Immature natural killer cell (primary cell): ENCODE measurements around the gene FADS1. TPM values are rescaled to one million over a fixed set of nuclear protein-coding genes. Genes with fewer than 3 reads are reported as not detected.

ENCODE experiments used
- DNase-seq, 3 donors: peaks; one replicate each; pipeline ENCODE4 v3.0.0; 2022; ENCODE audit warnings: mixed read lengths in 1 of 3
- H3K27ac Mint-ChIP-seq, 6 donors: one replicate each; pipeline ENCODE4 v1.8.0; 2020; ENCODE audit warnings: mixed read lengths in 6 of 6, mild to moderate bottlenecking in 5 of 6, inconsistent platforms in 4 of 6, moderate library complexity in 3 of 6
- H3K27me3 Mint-ChIP-seq, 3 donors: one replicate each; pipeline ENCODE4 v1.8.0; 2020 to 2021; ENCODE audit warnings: low read depth in 3 of 3, mild to moderate bottlenecking in 3 of 3, mixed read lengths in 3 of 3, moderate library complexity in 3 of 3, inconsistent platforms in 1 of 3
- H3K36me3 Mint-ChIP-seq, 3 donors: one replicate each; pipeline ENCODE4 v1.8.0; 2020; ENCODE audit warnings: mixed read lengths in 3 of 3, inconsistent platforms in 2 of 3, mild to moderate bottlenecking in 2 of 3
- H3K4me1 Mint-ChIP-seq, 2 donors: one replicate each; pipeline ENCODE4 v1.8.0; 2020; ENCODE audit warnings: inconsistent platforms in 2 of 2, mild to moderate bottlenecking in 2 of 2, mixed read lengths in 2 of 2, moderate library complexity in 1 of 2
- H3K4me3 Mint-ChIP-seq, 5 donors: one replicate each; pipeline ENCODE4 v1.8.0; 2020; ENCODE audit warnings: mild to moderate bottlenecking in 5 of 5, mixed read lengths in 5 of 5, inconsistent platforms in 3 of 5, moderate library complexity in 3 of 5
- H3K9me3 Mint-ChIP-seq, 6 donors: one replicate each; pipeline ENCODE4 v1.8.0; 2020; ENCODE audit warnings: mild to moderate bottlenecking in 6 of 6, mixed read lengths in 6 of 6, inconsistent platforms in 4 of 6, moderate library complexity in 3 of 6
- polyA plus RNA-seq, 3 donors: library from polyadenylated mRNA; unstranded; fragments of 300-500 nt; fragmentation: Illumina TruSeq; gene quantifications; one replicate each; pipeline ENCODE4 v1.2.3, GENCODE V29; 2021

Gene FADS1
- polyA plus RNA-seq, 3 donors from 2014 or later = 11.5 to 18.7 (median 17.7) TPM

GRCh38 chr11:61806785-61807184 is 10.0 kb downstream of the FADS1 start:
- H3K27ac Mint-ChIP-seq = no peak overlapping the region
- no peak for DNase-seq
- H3K4me1 Mint-ChIP-seq = no peaks in the 10 kb centered on the region
- no peak overlapping the region for H3K4me3 Mint-ChIP-seq
- peaks cover under 1 to 14% (median 7%) of the 10 kb centered on the region in 3 donors for H3K36me3 Mint-ChIP-seq
- peaks cover 0 to 1% (median 0%) of the 10 kb centered on the region in 3 donors for H3K27me3 Mint-ChIP-seq
- no peaks in the 10 kb centered on the region for H3K9me3 Mint-ChIP-seq

GRCh38 chr11:61805146-61805545 is 11.7 kb downstream of the FADS1 start:
- no peak for DNase-seq
- Mint-ChIP-seq H3K9me3 (no peaks in the 10 kb centered on the region), H3K27me3 (peaks cover 0 to 1% (median 0%) of the 10 kb centered on the region in 3 donors), H3K4me3 (no peak overlapping the region), H3K4me1 (peaks cover 0 to 3% of the 10 kb centered on the region in 2 donors), H3K27ac (no peak overlapping the region), H3K36me3 (peaks cover 0 to 10% (median 7%) of the 10 kb centered on the region in 3 donors)

GRCh38 chr11:61803889-61804647 is 12.7 kb downstream of the FADS1 start:
- H3K36me3 Mint-ChIP-seq = peaks cover 0 to 7% (median 7%) of the 10 kb centered on the region in 3 donors
- no peak overlapping the region for H3K4me3 Mint-ChIP-seq
- H3K4me1 Mint-ChIP-seq = peaks cover 0 to 3% of the 10 kb centered on the region in 2 donors
- no peak for DNase-seq
- no peaks in the 10 kb centered on the region for H3K9me3 Mint-ChIP-seq
- H3K27ac Mint-ChIP-seq = peak overlapping the region in 3 of 6 donors; percentile 23 to 43 (median 31)
- H3K27me3 Mint-ChIP-seq = peaks cover 0 to 1% (median 0%) of the 10 kb centered on the region in 3 donors

GRCh38 chr11:61802605-61803004 is 14.2 kb downstream of the FADS1 start:
- Mint-ChIP-seq H3K4me1 (peaks cover 0 to 3% of the 10 kb centered on the region in 2 donors), H3K9me3 (no peaks in the 10 kb centered on the region), H3K27ac (no peak overlapping the region), H3K27me3 (peaks cover 0 to 3% (median 0%) of the 10 kb centered on the region in 3 donors), H3K36me3 (peaks cover 0 to 7% (median 4%) of the 10 kb centered on the region in 3 donors), H3K4me3 (no peak overlapping the region)
- no peak for DNase-seq

- no peak for DNase-seq
- Mint-ChIP-seq H3K4me3 (no peak overlapping the region), H3K9me3 (no peaks in the 10 kb centered on the region), H3K27me3 (peaks cover 0 to 1% (median 0%) of the 10 kb centered on the region in 3 donors), H3K27ac (peak overlapping the region in 4 of 6 donors; percentile 12 to 78 (median 42)), H3K4me1 (peaks cover 7% of the 10 kb centered on the region in 2 donors), H3K36me3 (peaks cover 0 to 7% (median 4%) of the 10 kb centered on the region in 3 donors)
These were observed 16.2 kb downstream of the FADS1 start for GRCh38 chr11:61800331-61801281.

- peak overlapping the region in 3 of 6 donors; percentile 12 to 58 (median 49) for H3K27ac Mint-ChIP-seq
- peaks cover 7% of the 10 kb centered on the region in 2 donors for H3K4me1 Mint-ChIP-seq
- H3K9me3 Mint-ChIP-seq = no peaks in the 10 kb centered on the region
- H3K36me3 Mint-ChIP-seq = peaks cover 0 to 7% (median 4%) of the 10 kb centered on the region in 3 donors
- no peak overlapping the region for H3K4me3 Mint-ChIP-seq
- H3K27me3 Mint-ChIP-seq = peaks cover 0 to 1% (median 0%) of the 10 kb centered on the region in 3 donors
- DNase-seq = no peak
These were observed 17.0 kb downstream of the FADS1 start for GRCh38 chr11:61799665-61800284.

GRCh38 chr11:61797263-61797944 is 19.4 kb downstream of the FADS1 start:
- peak overlapping the region; percentile 31 to 73 (median 44) for H3K27ac Mint-ChIP-seq
- H3K36me3 Mint-ChIP-seq = peaks cover 0 to 4% (median 0%) of the 10 kb centered on the region in 3 donors
- no peak overlapping the region for H3K4me3 Mint-ChIP-seq
- H3K9me3 Mint-ChIP-seq = no peaks in the 10 kb centered on the region
- H3K27me3 Mint-ChIP-seq = peaks cover 0 to 6% (median 4%) of the 10 kb centered on the region in 3 donors
- peak; percentile 68 to 77 (median 70) for DNase-seq
- peaks cover 12 to 19% of the 10 kb centered on the region in 2 donors for H3K4me1 Mint-ChIP-seq

- Mint-ChIP-seq H3K27me3 (peaks cover 0 to 11% (median 4%) of the 10 kb centered on the region in 3 donors), H3K4me1 (peaks cover 23 to 32% of the 10 kb centered on the region in 2 donors), H3K4me3 (no peak overlapping the region), H3K36me3 (no peaks in the 10 kb centered on the region), H3K27ac (peak overlapping the region in 2 of 6 donors; percentile 21 to 28), H3K9me3 (no peaks in the 10 kb centered on the region)
- DNase-seq = no peak
These were observed 20.8 kb downstream of the FADS1 start for GRCh38 chr11:61795876-61796526.

GRCh38 chr11:61795459-61795858 is 21.3 kb downstream of the FADS1 start:
- H3K27ac Mint-ChIP-seq = peak overlapping the region in 2 of 6 donors; percentile 40 to 45
- H3K4me3 Mint-ChIP-seq = peak overlapping the region in 1 of 5 donors; percentile 24
- H3K27me3 Mint-ChIP-seq = peaks cover 0 to 11% (median 4%) of the 10 kb centered on the region in 3 donors
- peaks cover 22 to 36% of the 10 kb centered on the region in 2 donors for H3K4me1 Mint-ChIP-seq
- H3K36me3 Mint-ChIP-seq = no peaks in the 10 kb centered on the region
- H3K9me3 Mint-ChIP-seq = no peaks in the 10 kb centered on the region
- DNase-seq = no peak

- Mint-ChIP-seq H3K4me3 (no peak overlapping the region), H3K27ac (peak overlapping the region in 2 of 6 donors; percentile 40 to 57), H3K36me3 (peaks cover 0 to 2% (median 0%) of the 10 kb centered on the region in 3 donors), H3K27me3 (peaks cover 0 to 13% (median 4%) of the 10 kb centered on the region in 3 donors), H3K9me3 (no peaks in the 10 kb centered on the region), H3K4me1 (peaks cover 20 to 44% of the 10 kb centered on the region in 2 donors)
- DNase-seq = no peak
These were observed 22.2 kb downstream of the FADS1 start for GRCh38 chr11:61794579-61794978.

GRCh38 chr11:61793829-61794204 is 23.0 kb downstream of the FADS1 start:
- no peak for DNase-seq
- Mint-ChIP-seq H3K27me3 (peaks cover 0 to 13% (median 4%) of the 10 kb centered on the region in 3 donors), H3K27ac (peak overlapping the region in 5 of 6 donors; percentile 57 to 99 (median 92)), H3K4me1 (peaks cover 20 to 51% of the 10 kb centered on the region in 2 donors), H3K4me3 (peak overlapping the region; percentile 41 to 96 (median 92)), H3K9me3 (no peaks in the 10 kb centered on the region), H3K36me3 (peaks cover 0 to 9% (median 0%) of the 10 kb centered on the region in 3 donors)

GRCh38 chr11:61793083-61793828 is 23.5 kb downstream of the FADS1 start:
- peaks cover 0 to 11% (median 4%) of the 10 kb centered on the region in 3 donors for H3K27me3 Mint-ChIP-seq
- H3K4me1 Mint-ChIP-seq = peaks cover 20 to 57% of the 10 kb centered on the region in 2 donors
- no peaks in the 10 kb centered on the region for H3K9me3 Mint-ChIP-seq
- no peak for DNase-seq
- peak overlapping the region; percentile 88 to 99 (median 98) for H3K27ac Mint-ChIP-seq
- peaks cover 0 to 10% (median 0%) of the 10 kb centered on the region in 3 donors for H3K36me3 Mint-ChIP-seq
- H3K4me3 Mint-ChIP-seq = peak overlapping the region; percentile 90 to 96 (median 95)
